NCI-H345 treated with DMSO at 0.1 percent for 48 hours (cell line): ENCODE measurements around the gene JPH4.

Source experiments
- DNase-seq: peaks from one replicate; lab custom pipeline; 2025; ENCODE audit not compliant: unreplicated experiment; lab: John Stamatoyannopoulos, UW

JPH4 gene

GRCh38 chr14:23531391-23531790 is 47.2 kb downstream of the JPH4 start:
- no peak for DNase-seq

- DNase-seq, result no peak
Observed at GRCh38 chr14:23530375-23531055, 48.1 kb downstream of the JPH4 start.

- no peak for DNase-seq
Observed at GRCh38 chr14:23529016-23529415, 49.6 kb downstream of the JPH4 start.

- DNase-seq, result no peak
Observed at GRCh38 chr14:23528555-23528954, 50.0 kb downstream of the JPH4 start.

GRCh38 chr14:23525611-23526010 is 53.0 kb downstream of the JPH4 start:
- DNase-seq, result no peak

GRCh38 chr14:23524954-23525353 is 53.6 kb downstream of the JPH4 start:
- no peak for DNase-seq

GRCh38 chr14:23523229-23524016 is 55.2 kb downstream of the JPH4 start:
- DNase-seq, result no peak

GRCh38 chr14:23522643-23523198 is 55.9 kb downstream of the JPH4 start:
- DNase-seq, result no peak

GRCh38 chr14:23521785-23522640 is 56.6 kb downstream of the JPH4 start:
- DNase-seq, result no peak

GRCh38 chr14:23520899-23521533 is 57.6 kb downstream of the JPH4 start:
- no peak for DNase-seq

- no peak for DNase-seq
Observed at GRCh38 chr14:23518709-23519108, 59.9 kb downstream of the JPH4 start.
